ENCODE measurements around the gene CEACAM19. TPM values are rescaled to one million over a fixed set of nuclear protein-coding genes. Genes with fewer than 3 reads are reported as not detected.

The CEACAM19 gene
- total and polyA plus RNA-seq, 2 of the 8 experiments (the other 6 are each of a cell fraction or from before 2014, with no cell fraction given), result 3.1 to 3.4 TPM

DNA sequence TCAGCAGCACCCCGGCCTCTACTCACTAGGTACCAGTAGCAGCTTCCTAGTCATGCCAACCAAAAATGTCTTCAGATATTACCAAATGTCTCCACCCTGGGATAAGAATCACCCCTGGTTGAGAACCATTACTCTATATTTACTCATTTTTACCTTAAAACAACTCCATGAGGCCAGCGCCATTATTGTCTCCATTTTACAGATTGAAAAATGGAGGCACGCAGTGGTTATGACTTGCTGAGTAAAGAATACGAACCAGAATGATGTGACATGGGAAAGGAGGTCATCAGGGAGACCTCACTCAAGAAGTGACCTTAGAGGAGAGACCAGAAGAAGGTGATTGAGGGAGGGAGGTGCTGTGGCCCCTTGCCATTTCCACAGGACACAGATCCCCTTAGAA, 2.2 kb downstream of the CEACAM19 start:
- H3K23ac ChIP-seq (ENCODE audit: insufficient read length), result no peak overlapping the region
- H4K20me1 ChIP-seq (replicated peaks in 1 of 2; ENCODE audit: control insufficient read depth in 1 of 2, insufficient read depth in 2 of 2, low read length in 2 of 2), result no peaks in the 10 kb centered on the region
- no peak overlapping the region for H3K14ac ChIP-seq (ENCODE audit: insufficient read length)
- no peaks in the 10 kb centered on the region for H3K36me3 ChIP-seq (ENCODE audit: control insufficient read depth in 2 of 4, insufficient read depth in 4 of 4, low read length in 3 of 4)
- no peak overlapping the region for H2AK5ac ChIP-seq (ENCODE audit: low read depth, low read length)
- no peak overlapping the region for H3K56ac ChIP-seq (replicated peaks; ENCODE audit: insufficient read length, low read depth, low read length)
- DNase-seq (ENCODE audit: low read depth in 1 of 2, low spot score in 2 of 2), result no peak
- no peak overlapping the region for H4K5ac ChIP-seq (ENCODE audit: insufficient read length, low read depth, low read length)
- FAIRE-seq, result no peak
- no peak overlapping the region for H2BK5ac ChIP-seq (ENCODE audit: low read depth, low read length)
- H4K8ac ChIP-seq (ENCODE audit: extremely low read depth, insufficient read depth, low read length), result no peak overlapping the region
- no peak overlapping the region for H3K4me3 ChIP-seq (ENCODE audit: extremely low read depth in 1 of 4, insufficient read depth in 2 of 4, low read depth in 3 of 4, low read length in 4 of 4)
- H3K79me1 ChIP-seq (ENCODE audit: low read depth, low read length), result no peaks in the 10 kb centered on the region
- H3K23me2 ChIP-seq (ENCODE audit: low read depth, low read length), result no peaks in the 10 kb centered on the region
- no peak overlapping the region for H2AFZ ChIP-seq (ENCODE audit: low read length)
- no peak overlapping the region for H4K91ac ChIP-seq (replicated peaks; ENCODE audit: insufficient read length, low read length)
- H3K4me1 ChIP-seq (replicated peaks in 1 of 4; ENCODE audit: control insufficient read depth in 3 of 4, insufficient read depth in 4 of 4, low read length in 3 of 4), result no peaks in the 10 kb centered on the region
- no peak overlapping the region for H2BK120ac ChIP-seq (replicated peaks; ENCODE audit: low read depth, low read length)
- CTCF ChIA-PET (ENCODE audit: partially characterized antibody), result interaction anchor here (1.3 to 1.5 kb wide), 2 partner anchors 50 to 97 kb away, joined by 5 to 6 read pairs; no protein-coding TSS in a partner anchor
- TF ChIP-seq NRF1 (IDR thresholded peaks at IDR 0.05; ENCODE audit: low read depth, low read length) (no peak), GTF2F1 (IDR thresholded peaks at IDR 0.05; ENCODE audit: borderline replicate concordance, low read depth, low read length) (no peak), FOSL1 (IDR thresholded peaks at IDR 0.05; ENCODE audit: insufficient read depth, low read depth, low read length) (no peak), HDAC6 (IDR thresholded peaks at IDR 0.05; ENCODE audit: low read depth, low read length) (no peak), ASH2L (IDR thresholded peaks at IDR 0.05; ENCODE audit: low read length) (no peak), SIN3A (conservative IDR thresholded peaks at IDR 0.05 in 1 of 2, IDR thresholded peaks at IDR 0.05 in 1 of 2; ENCODE audit: low read depth in 1 of 2, low read length in 2 of 2) (no peak), POLR2A (IDR thresholded peaks at IDR 0.05; ENCODE audit: control extremely low read depth in 1 of 2, low read depth in 2 of 2, low read length in 2 of 2) (no peak), JUND (IDR thresholded peaks at IDR 0.05; ENCODE audit: low read length) (no peak), RBBP5 (IDR thresholded peaks at IDR 0.05; ENCODE audit: borderline replicate concordance, low read depth, low read length) (no peak), RXRA (IDR thresholded peaks at IDR 0.05; ENCODE audit: insufficient read depth, low read depth, low read length) (no peak)
- TF ChIP-seq, protein P1, sequence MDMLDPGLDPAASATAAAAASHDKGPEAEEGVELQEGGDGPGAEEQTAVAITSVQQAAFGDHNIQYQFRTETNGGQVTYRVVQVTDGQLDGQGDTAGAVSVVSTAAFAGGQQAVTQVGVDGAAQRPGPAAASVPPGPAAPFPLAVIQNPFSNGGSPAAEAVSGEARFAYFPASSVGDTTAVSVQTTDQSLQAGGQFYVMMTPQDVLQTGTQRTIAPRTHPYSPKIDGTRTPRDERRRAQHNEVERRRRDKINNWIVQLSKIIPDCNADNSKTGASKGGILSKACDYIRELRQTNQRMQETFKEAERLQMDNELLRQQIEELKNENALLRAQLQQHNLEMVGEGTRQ (IDR thresholded peaks at IDR 0.05; ENCODE audit: low read length), result no peak
- H3K4ac ChIP-seq (replicated peaks; ENCODE audit: insufficient read length, low read depth, low read length), result no peak overlapping the region
- no peak overlapping the region for H3K18ac ChIP-seq (ENCODE audit: extremely low read depth, low read length)
- POLR2A ChIA-PET (ENCODE audit: partially characterized antibody), result interaction anchor here (1.2 to 1.4 kb wide), 2 partner anchors 10 kb away, joined by 3 to 5 read pairs; no protein-coding TSS in a partner anchor
- no peaks in the 10 kb centered on the region for H3K79me2 ChIP-seq (ENCODE audit: control insufficient read depth in 1 of 2, insufficient read depth in 2 of 2, low read length in 2 of 2)
- H3K27me3 ChIP-seq (replicated peaks in 1 of 4; ENCODE audit: control insufficient read depth in 3 of 4, extremely low read depth in 1 of 4, insufficient read depth in 3 of 4, low read length in 3 of 4), result no peaks in the 10 kb centered on the region
- H3K9ac ChIP-seq (replicated peaks in 1 of 4; ENCODE audit: extremely low read depth in 1 of 4, low read depth in 3 of 4, low read length in 3 of 4), result no peak overlapping the region
- WGBS, 2 experiments (ENCODE audit: extremely low coverage in 1 of 2, insufficient coverage in 1 of 2, insufficient read length in 1 of 2, insufficient replicate concordance in 2 of 2, low coverage in 1 of 2, low lambda C conversion rate in 2 of 2, missing lambda C conversion rate in 1 of 2), result 88% methylated on average over 4 of the region's 4 CpGs; no CpG with 5 or more reads in 1 of the 2 experiments
- H2BK20ac ChIP-seq (ENCODE audit: low read length), result no peak overlapping the region
- H3K4me2 ChIP-seq (ENCODE audit: insufficient read depth in 1 of 2, low read depth in 2 of 2, low read length in 2 of 2), result no peak overlapping the region
- no peaks in the 10 kb centered on the region for H3K9me3 ChIP-seq (ENCODE audit: insufficient read depth in 2 of 2, low read depth in 1 of 2, low read length in 1 of 2)
- no peak overlapping the region for H2BK12ac ChIP-seq (ENCODE audit: low read depth, low read length)
- H3K27ac ChIP-seq (ENCODE audit: low read depth, low read length), result no peak overlapping the region
- no peak overlapping the region for H2BK15ac ChIP-seq (ENCODE audit: low read length)
